ENCODE results near the gene PCNX4. TPM values are rescaled to one million over a fixed set of nuclear protein-coding genes. Genes with fewer than 3 reads are reported as not detected.

The PCNX4 gene
- polyA plus RNA-seq, 3 donors, result 13.1 to 18.4 (median 16.7) TPM

DNA sequence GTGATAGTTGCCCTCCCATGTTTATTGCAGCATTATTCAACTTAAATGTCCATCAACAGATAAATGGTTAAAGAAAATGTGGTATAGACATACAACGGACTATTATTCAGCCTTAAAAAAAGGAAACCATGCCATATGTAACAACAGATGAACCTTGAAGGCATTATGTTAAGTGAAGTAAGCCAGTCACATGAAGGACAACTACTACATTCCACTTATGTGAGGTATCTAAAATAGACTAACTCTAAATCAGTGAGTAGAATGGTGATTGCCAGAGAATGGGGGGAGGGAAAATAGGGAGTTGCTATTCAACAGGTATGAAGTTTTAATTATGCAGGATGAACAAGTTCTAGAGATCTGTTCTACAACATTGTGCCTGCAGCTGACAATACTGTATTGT lies 10.1 kb downstream of the PCNX4 start:
- no CpG with 5 or more reads among the region's 1 CpG for WGBS (ENCODE audit: insufficient coverage)
- intact Hi-C loops (cut with micrococcal nuclease), result no loop called here
- peaks cover 22 to 23% of the 10 kb centered on the region in 2 donors for H3K36me3 Mint-ChIP-seq

DNA sequence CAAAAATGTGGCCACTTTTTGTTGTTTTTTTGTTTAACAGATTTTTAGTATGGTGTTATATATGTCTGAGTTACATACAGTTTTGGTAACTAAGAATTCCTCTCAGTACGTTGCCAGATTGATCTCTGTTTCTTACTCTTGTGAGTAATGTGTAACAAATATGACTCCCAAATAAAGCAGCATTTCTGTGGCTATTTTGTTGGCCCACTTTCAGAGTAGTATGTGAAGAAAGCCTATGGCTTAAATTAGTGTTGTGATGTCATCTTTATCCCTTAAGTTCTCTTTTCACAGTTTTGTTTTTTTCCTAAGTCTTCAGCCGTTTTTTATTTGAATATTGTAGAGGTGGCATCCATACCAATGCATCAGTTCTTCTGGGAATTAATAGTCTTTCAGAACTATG lies 10.7 kb downstream of the PCNX4 start:
- H3K4me1 Mint-ChIP-seq, result peaks cover 28% of the 10 kb centered on the region
- Histone ChIP-seq H3K4me3 (replicated peaks in 1 of 3; ENCODE audit: low read depth in 2 of 3, low read length in 3 of 3) (no peak overlapping the region), H3K4me1 (ENCODE audit: control insufficient read depth in 1 of 2, insufficient read depth in 2 of 2, low read length in 2 of 2) (peaks cover 10 to 14% of the 10 kb centered on the region in 2 donors), H3K4me2 (replicated peaks; ENCODE audit: extremely low read depth, low read length, poor library complexity, severe bottlenecking) (no peak overlapping the region), H3K27ac (ENCODE audit: low read depth in 1 of 2, low read length in 2 of 2) (peak overlapping the region in 1 of 2 donors; percentile 1), H3K27me3 (ENCODE audit: control insufficient read depth in 2 of 2, insufficient read depth in 2 of 2, low read length in 2 of 2) (no peaks in the 10 kb centered on the region), H3K36me3 (replicated peaks in 1 of 2; ENCODE audit: control insufficient read depth in 1 of 2, insufficient read depth in 2 of 2, low read length in 2 of 2) (peaks cover 4 to 10% of the 10 kb centered on the region in 2 donors), H3K9ac (ENCODE audit: insufficient read depth, low read length, poor library complexity, severe bottlenecking) (no peak overlapping the region), H3K9me3 (replicated peaks in 1 of 2; ENCODE audit: control insufficient read depth in 1 of 2, insufficient read depth in 1 of 2, low read length in 2 of 2) (no peaks in the 10 kb centered on the region), H2AFZ (ENCODE audit: insufficient read depth, low read depth, low read length, poor library complexity, severe bottlenecking) (no peak overlapping the region), H4K20me1 (ENCODE audit: insufficient read depth, low read length) (no peaks in the 10 kb centered on the region), H3K79me2 (ENCODE audit: insufficient read depth, low read length) (peaks cover 93% of the 10 kb centered on the region)
- no peaks in the 10 kb centered on the region for H3K27me3 Mint-ChIP-seq (ENCODE audit: low read depth in 3 of 3)
- peaks cover 0 to 3% (median 0%) of the 10 kb centered on the region in 7 donors for H3K9me3 Mint-ChIP-seq
- peak; percentile 23 to 32 (median 23) for DNase-seq
- H3K36me3 Mint-ChIP-seq, result peaks cover 18% of the 10 kb centered on the region in 2 donors
- WGBS (ENCODE audit: insufficient coverage), result no CpG with 5 or more reads among the region's 2 CpGs
- TF ChIP-seq CTCF (IDR thresholded peaks at IDR 0.05), result no peak
- intact Hi-C loops (cut with micrococcal nuclease), result no loop called here
- peak overlapping the region in 5 of 7 donors; percentile 3 to 88 (median 32) for H3K27ac Mint-ChIP-seq
- H3K4me3 Mint-ChIP-seq, result no peak overlapping the region

More for the DNA sequence above, 10.1 kb downstream of the PCNX4 start:
- peaks cover 0 to 3% (median 0%) of the 10 kb centered on the region in 7 donors for H3K9me3 Mint-ChIP-seq
- Histone ChIP-seq H3K9ac (ENCODE audit: insufficient read depth, low read length, poor library complexity, severe bottlenecking) (no peak overlapping the region), H3K9me3 (replicated peaks in 1 of 2; ENCODE audit: control insufficient read depth in 1 of 2, insufficient read depth in 1 of 2, low read length in 2 of 2) (no peaks in the 10 kb centered on the region), H3K4me1 (ENCODE audit: control insufficient read depth in 1 of 2, insufficient read depth in 2 of 2, low read length in 2 of 2) (peaks cover 10 to 14% of the 10 kb centered on the region in 2 donors), H3K4me3 (replicated peaks in 1 of 3; ENCODE audit: low read depth in 2 of 3, low read length in 3 of 3) (no peak overlapping the region), H4K20me1 (ENCODE audit: insufficient read depth, low read length) (no peaks in the 10 kb centered on the region), H3K27ac (ENCODE audit: low read depth in 1 of 2, low read length in 2 of 2) (peak overlapping the region in 1 of 2 donors; percentile 1), H3K4me2 (replicated peaks; ENCODE audit: extremely low read depth, low read length, poor library complexity, severe bottlenecking) (no peak overlapping the region), H3K27me3 (ENCODE audit: control insufficient read depth in 2 of 2, insufficient read depth in 2 of 2, low read length in 2 of 2) (no peaks in the 10 kb centered on the region), H2AFZ (ENCODE audit: insufficient read depth, low read depth, low read length, poor library complexity, severe bottlenecking) (no peak overlapping the region), H3K36me3 (replicated peaks in 1 of 2; ENCODE audit: control insufficient read depth in 1 of 2, insufficient read depth in 2 of 2, low read length in 2 of 2) (peaks cover 7 to 15% of the 10 kb centered on the region in 2 donors), H3K79me2 (ENCODE audit: insufficient read depth, low read length) (peaks cover 93% of the 10 kb centered on the region)
- no peaks in the 10 kb centered on the region for H3K27me3 Mint-ChIP-seq (ENCODE audit: low read depth in 3 of 3)
- H3K4me1 Mint-ChIP-seq, result peaks cover 28% of the 10 kb centered on the region
- no peak for TF ChIP-seq CTCF (IDR thresholded peaks at IDR 0.05)
- DNase-seq, result no peak
- H3K4me3 Mint-ChIP-seq, result no peak overlapping the region
- H3K27ac Mint-ChIP-seq, result peak overlapping the region in 3 of 7 donors; percentile 10 to 32 (median 12)
